ENCODE results near the gene ECD.

DNA sequence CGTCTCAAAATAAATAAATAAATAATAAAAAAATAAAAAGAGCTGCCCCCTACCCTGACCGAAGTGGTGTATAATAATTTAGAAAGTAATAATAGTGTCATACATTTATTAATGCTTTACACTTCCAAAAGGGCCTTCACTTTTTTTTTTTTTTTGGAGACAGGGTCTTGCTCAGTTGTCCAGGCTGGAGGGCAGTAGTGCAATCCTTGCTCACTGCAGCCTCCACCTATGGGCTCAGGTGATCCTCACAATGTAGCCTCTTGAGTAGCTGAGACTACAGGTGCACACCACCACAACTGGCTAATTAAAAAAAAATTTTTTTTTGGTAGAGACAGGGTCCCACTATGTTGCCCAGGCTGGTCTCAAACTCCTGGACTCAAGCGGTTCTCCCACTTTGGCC lies 1.5 kb upstream of the ECD start:
- TF ChIP-seq EP300 (IDR thresholded peaks at IDR 0.05; ENCODE audit: borderline replicate concordance) (no peak), YY1 (IDR thresholded peaks at IDR 0.05; ENCODE audit: low read depth) (no peak), MAX (IDR thresholded peaks at IDR 0.05) (no peak), TEAD4 (IDR thresholded peaks at IDR 0.05) (no peak), USF1 (IDR thresholded peaks at IDR 0.05) (no peak), CEBPB (IDR thresholded peaks at IDR 0.05) (no peak), FOXM1 (IDR thresholded peaks at IDR 0.05; ENCODE audit: borderline replicate concordance, low read depth) (no peak), NFIC (IDR thresholded peaks at IDR 0.05) (no peak), EGR1 (IDR thresholded peaks at IDR 0.05) (no peak)
- TF ChIP-seq, protein P1, sequence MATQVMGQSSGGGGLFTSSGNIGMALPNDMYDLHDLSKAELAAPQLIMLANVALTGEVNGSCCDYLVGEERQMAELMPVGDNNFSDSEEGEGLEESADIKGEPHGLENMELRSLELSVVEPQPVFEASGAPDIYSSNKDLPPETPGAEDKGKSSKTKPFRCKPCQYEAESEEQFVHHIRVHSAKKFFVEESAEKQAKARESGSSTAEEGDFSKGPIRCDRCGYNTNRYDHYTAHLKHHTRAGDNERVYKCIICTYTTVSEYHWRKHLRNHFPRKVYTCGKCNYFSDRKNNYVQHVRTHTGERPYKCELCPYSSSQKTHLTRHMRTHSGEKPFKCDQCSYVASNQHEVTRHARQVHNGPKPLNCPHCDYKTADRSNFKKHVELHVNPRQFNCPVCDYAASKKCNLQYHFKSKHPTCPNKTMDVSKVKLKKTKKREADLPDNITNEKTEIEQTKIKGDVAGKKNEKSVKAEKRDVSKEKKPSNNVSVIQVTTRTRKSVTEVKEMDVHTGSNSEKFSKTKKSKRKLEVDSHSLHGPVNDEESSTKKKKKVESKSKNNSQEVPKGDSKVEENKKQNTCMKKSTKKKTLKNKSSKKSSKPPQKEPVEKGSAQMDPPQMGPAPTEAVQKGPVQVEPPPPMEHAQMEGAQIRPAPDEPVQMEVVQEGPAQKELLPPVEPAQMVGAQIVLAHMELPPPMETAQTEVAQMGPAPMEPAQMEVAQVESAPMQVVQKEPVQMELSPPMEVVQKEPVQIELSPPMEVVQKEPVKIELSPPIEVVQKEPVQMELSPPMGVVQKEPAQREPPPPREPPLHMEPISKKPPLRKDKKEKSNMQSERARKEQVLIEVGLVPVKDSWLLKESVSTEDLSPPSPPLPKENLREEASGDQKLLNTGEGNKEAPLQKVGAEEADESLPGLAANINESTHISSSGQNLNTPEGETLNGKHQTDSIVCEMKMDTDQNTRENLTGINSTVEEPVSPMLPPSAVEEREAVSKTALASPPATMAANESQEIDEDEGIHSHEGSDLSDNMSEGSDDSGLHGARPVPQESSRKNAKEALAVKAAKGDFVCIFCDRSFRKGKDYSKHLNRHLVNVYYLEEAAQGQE (IDR thresholded peaks at IDR 0.05; ENCODE audit: low read depth): no peak

All from Ishikawa (cell line).